ENCODE results near the gene NAALADL2.

GRCh38 chr3:175082631-175083030, 223.5 kb downstream of the NAALADL2 start:
- no peak for TF ChIP-seq CTCF (IDR thresholded peaks at IDR 0.05; ENCODE audit: low read length)
- TF ChIP-seq EZH2 (IDR thresholded peaks at IDR 0.05; ENCODE audit: borderline replicate concordance, low read length) = no peak

Data from OCI-LY1 (cell line).